Uterus (tissue), 2 donors: ENCODE data around the gene NHLH2.

Experiments used
- POLR2A ChIP-seq, 2 donors: fragments of 450-650 bp; IDR thresholded peaks; one replicate each; pipeline ENCODE4 v1.6.1; 2016; ENCODE audit warnings: antibody characterized with exemption in 2 of 2, mild to moderate bottlenecking in 1 of 2, moderate library complexity in 1 of 2
- TF ChIP-seq, protein P1 (sequence below), 4 experiments: fragments of 200-600 bp in 2 of 4; fragments of 450-650 bp in 2 of 4; sonication (generic) in 2 of 4; IDR thresholded peaks; one replicate each; pipeline ENCODE4 v1.5.1; 2016 to 2019; ENCODE audit warnings: antibody characterized with exemption in 4 of 4, mild to moderate bottlenecking in 2 of 4, moderate library complexity in 1 of 4

DNA sequence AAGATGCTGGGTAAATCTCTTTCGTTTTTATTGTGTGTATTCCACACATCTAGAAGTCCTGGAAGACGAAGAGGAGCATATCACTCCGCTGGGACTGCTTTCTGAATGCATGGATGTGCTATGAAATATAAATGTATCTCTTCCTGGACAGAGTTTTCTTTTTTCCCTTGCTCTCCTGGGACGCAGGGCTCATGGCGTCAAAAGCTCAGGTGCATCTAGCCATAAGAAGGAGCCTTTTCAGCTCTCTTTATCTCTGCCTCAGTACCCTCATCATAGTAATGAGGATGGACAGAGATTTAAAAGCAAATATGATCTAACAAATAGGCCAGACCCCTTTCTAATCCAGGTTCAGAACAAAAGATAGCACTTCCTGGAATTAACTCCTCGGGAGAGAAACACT is 44.9 kb downstream of the NHLH2 start:
- TF ChIP-seq POLR2A (IDR thresholded peaks at IDR 0.05), result no peak
- TF ChIP-seq, protein P1, sequence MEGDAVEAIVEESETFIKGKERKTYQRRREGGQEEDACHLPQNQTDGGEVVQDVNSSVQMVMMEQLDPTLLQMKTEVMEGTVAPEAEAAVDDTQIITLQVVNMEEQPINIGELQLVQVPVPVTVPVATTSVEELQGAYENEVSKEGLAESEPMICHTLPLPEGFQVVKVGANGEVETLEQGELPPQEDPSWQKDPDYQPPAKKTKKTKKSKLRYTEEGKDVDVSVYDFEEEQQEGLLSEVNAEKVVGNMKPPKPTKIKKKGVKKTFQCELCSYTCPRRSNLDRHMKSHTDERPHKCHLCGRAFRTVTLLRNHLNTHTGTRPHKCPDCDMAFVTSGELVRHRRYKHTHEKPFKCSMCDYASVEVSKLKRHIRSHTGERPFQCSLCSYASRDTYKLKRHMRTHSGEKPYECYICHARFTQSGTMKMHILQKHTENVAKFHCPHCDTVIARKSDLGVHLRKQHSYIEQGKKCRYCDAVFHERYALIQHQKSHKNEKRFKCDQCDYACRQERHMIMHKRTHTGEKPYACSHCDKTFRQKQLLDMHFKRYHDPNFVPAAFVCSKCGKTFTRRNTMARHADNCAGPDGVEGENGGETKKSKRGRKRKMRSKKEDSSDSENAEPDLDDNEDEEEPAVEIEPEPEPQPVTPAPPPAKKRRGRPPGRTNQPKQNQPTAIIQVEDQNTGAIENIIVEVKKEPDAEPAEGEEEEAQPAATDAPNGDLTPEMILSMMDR (IDR thresholded peaks at IDR 0.05), result no peak
